T-helper 2 cell treated with Interferon-gamma antibody and Interleukin-4, amounts not matched to agents 5 μg/mL and 100 μg/mL, for 36 hours (primary cell): Measurements from ENCODE around the gene CHD9.

Experiments used
- DNase-seq: peaks from one replicate; pipeline ENCODE4 v3.0.0; 2021; ENCODE audit warnings: low spot score
- H3K27ac Mint-ChIP-seq: one replicate; pipeline ENCODE4 v1.8.0; 2021; ENCODE audit warnings: mild to moderate bottlenecking, mixed read lengths
- H3K27me3 Mint-ChIP-seq: one replicate; pipeline ENCODE4 v1.8.0; 2021; ENCODE audit warnings: low read depth, mixed read lengths
- H3K36me3 Mint-ChIP-seq: one replicate; pipeline ENCODE4 v1.8.0; 2021; ENCODE audit warnings: low read depth, mixed read lengths
- H3K4me1 Mint-ChIP-seq: one replicate; pipeline ENCODE4 v1.8.0; 2021; ENCODE audit warnings: low read depth, mixed read lengths
- H3K4me3 Mint-ChIP-seq: one replicate; pipeline ENCODE4 v1.8.0; 2022; ENCODE audit warnings: mild to moderate bottlenecking, moderate library complexity, mixed read lengths
- H3K9me3 Mint-ChIP-seq: one replicate; pipeline ENCODE4 v1.8.0; 2021; ENCODE audit warnings: mixed read lengths

The CHD9 gene

DNA sequence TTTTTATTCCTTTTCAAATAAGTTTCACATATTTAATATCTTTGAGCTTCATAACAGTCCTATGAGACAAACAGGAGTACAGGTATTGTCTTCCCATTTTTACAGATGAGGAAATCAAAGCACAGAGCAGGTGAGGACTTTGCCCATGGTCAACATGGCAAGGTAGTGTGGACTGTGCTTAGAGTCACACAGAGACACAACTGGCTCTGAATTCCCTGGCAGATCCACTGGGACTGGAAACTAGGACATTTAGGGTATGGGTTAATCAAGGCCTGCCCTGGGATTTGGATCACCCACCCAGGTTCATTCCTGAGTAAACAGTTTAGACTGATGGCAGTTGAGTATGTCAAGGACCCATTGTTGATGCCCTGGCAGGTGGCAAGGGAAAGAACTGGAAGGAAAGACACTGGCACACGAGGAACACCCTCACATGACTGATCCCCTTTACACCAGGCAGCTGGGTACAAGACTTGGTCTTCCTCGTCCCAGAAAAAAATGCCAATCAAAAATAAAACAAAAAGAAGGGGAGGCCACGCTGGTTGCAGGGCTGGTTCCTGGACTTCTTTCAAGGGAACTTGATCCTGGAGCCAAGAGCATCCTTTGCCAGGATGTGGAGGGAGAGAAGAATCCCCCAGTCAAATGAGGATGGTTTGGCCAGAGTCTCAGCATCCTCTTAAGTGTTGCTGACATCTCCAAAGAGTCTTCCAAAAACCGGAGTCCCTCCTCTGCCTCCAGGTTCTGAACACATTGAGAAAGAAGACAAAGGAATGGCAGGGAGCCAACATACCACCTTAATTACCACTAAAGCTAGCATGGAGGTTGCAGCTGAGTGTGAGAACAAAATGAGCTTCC lies 34.9 kb downstream of the CHD9 start:
- H3K27ac Mint-ChIP-seq = no peak overlapping the region

DNA sequence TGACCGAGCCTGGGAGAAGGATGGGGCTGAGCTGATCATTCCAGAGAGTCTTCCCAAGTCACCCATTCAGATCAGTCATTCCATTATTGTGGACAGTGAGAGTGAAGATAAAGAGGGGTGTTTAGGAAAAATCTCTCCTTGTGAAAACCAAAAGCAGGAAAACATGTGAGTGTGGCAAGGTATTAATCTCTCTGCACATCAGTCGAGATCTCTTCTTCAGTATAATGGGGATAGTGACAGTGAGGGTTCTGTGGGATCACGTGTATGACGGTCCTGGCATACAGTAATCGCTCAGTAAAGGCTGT lies 35.4 kb downstream of the CHD9 start:
- DNase-seq = no peak
- peaks cover 29% of the 10 kb centered on the region for H3K4me1 Mint-ChIP-seq
- H3K27ac Mint-ChIP-seq = no peak overlapping the region
- no peak overlapping the region for H3K4me3 Mint-ChIP-seq
- H3K27me3 Mint-ChIP-seq = no peaks in the 10 kb centered on the region
- peaks cover 3% of the 10 kb centered on the region for H3K36me3 Mint-ChIP-seq
- no peaks in the 10 kb centered on the region for H3K9me3 Mint-ChIP-seq

More for the DNA sequence above, 34.9 kb downstream of the CHD9 start:
- H3K9me3 Mint-ChIP-seq = no peaks in the 10 kb centered on the region
- H3K4me3 Mint-ChIP-seq = no peak overlapping the region
- DNase-seq = no peak
- H3K36me3 Mint-ChIP-seq = peaks cover 3% of the 10 kb centered on the region
- peaks cover 27% of the 10 kb centered on the region for H3K4me1 Mint-ChIP-seq
- no peaks in the 10 kb centered on the region for H3K27me3 Mint-ChIP-seq

GRCh38 chr16:53090591-53091411 lies 36.0 kb downstream of the CHD9 start:
- H3K4me3 Mint-ChIP-seq = no peak overlapping the region
- H3K4me1 Mint-ChIP-seq = peaks cover 29% of the 10 kb centered on the region

DNA sequence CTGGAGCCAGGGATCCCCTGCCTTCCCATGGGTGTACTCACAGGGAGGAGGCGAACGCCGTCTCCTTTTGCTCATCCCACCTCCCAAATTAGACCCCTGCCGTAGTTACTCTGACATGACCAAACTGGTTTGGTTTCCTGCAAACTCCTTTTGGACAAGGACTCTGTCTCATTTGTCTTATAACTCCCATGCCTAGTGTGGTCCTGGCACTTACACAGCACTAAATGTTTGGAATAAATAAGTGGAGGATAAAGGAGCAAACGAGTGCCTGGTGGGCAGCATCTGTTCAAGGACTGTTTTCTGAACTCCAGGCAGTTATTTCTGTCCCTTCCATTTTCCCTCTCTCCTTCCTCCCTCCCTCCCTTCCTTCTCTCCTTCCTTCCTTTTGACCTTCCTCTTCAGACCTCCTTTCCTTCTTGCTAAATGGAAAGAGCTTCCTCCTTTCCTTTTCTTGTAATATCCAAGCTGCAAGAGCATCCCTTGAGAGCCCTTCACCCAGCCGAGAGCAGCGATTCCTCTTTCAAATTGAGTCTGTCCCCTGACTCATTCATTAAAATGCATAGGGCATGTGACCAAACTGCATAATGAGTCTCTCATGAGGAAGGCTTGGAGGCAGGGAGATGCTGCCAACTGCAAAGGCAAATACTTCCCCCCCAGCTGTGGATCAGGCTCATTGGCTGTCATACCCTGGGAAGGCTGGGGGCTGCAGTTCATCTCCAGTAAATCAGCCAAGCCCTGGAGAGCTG lies 36.8 kb downstream of the CHD9 start:
- Mint-ChIP-seq H3K4me1 (peaks cover 29% of the 10 kb centered on the region), H3K9me3 (no peaks in the 10 kb centered on the region), H3K27ac (peak overlapping the region; percentile 48), H3K4me3 (peak overlapping the region; percentile 23), H3K36me3 (peaks cover 3% of the 10 kb centered on the region), H3K27me3 (no peaks in the 10 kb centered on the region)
- no peak for DNase-seq

More at GRCh38 chr16:53090591-53091411, 36.0 kb downstream of the CHD9 start:
- H3K27me3 Mint-ChIP-seq = no peaks in the 10 kb centered on the region
- no peaks in the 10 kb centered on the region for H3K9me3 Mint-ChIP-seq
- H3K27ac Mint-ChIP-seq = peak overlapping the region; percentile 42
- H3K36me3 Mint-ChIP-seq = peaks cover 3% of the 10 kb centered on the region
- DNase-seq = no peak

GRCh38 chr16:53092284-53092683 lies 37.5 kb downstream of the CHD9 start:
- Mint-ChIP-seq H3K4me3 (no peak overlapping the region), H3K36me3 (peaks cover 3% of the 10 kb centered on the region), H3K27me3 (no peaks in the 10 kb centered on the region), H3K9me3 (no peaks in the 10 kb centered on the region), H3K27ac (no peak overlapping the region), H3K4me1 (peaks cover 31% of the 10 kb centered on the region)
- DNase-seq = no peak

DNA sequence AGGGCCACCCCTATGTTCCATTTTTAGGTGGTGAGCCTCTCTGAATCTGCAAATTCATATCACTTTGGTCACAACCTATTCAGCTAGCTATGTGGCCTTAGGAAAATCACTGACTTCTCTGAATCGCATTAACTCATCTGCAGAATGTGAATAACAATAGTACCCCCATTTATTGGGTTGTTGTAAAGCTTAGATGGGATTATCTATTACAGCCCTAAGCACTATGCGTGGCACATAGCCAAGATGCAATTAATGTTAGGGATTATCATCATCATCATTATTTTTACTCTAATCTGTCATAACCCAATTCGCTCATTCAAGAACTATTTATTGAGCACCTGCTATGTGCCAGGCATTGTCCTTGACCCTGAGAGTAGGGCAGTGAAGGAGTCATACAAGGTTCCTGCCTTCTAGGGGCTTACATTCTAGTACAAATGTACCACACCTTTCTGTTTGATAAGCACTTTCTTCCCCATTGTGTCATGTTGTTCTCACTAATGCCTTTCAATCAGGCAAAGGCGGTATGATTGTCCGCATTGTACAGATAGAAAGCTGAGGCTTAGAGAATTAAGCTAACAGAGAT lies 38.5 kb downstream of the CHD9 start:
- Mint-ChIP-seq H3K4me3 (no peak overlapping the region), H3K27ac (no peak overlapping the region), H3K27me3 (no peaks in the 10 kb centered on the region), H3K36me3 (peaks cover 3% of the 10 kb centered on the region), H3K4me1 (peaks cover 33% of the 10 kb centered on the region), H3K9me3 (no peaks in the 10 kb centered on the region)
- DNase-seq = no peak

- peaks cover 3% of the 10 kb centered on the region for H3K36me3 Mint-ChIP-seq
- no peaks in the 10 kb centered on the region for H3K9me3 Mint-ChIP-seq
- no peaks in the 10 kb centered on the region for H3K27me3 Mint-ChIP-seq
- peak overlapping the region; percentile 47 for H3K27ac Mint-ChIP-seq
- no peak overlapping the region for H3K4me3 Mint-ChIP-seq
- peaks cover 40% of the 10 kb centered on the region for H3K4me1 Mint-ChIP-seq
- DNase-seq = no peak
Observed at GRCh38 chr16:53094013-53094630, 39.3 kb downstream of the CHD9 start.

- DNase-seq = no peak
- Mint-ChIP-seq H3K4me3 (no peak overlapping the region), H3K4me1 (peaks cover 27% of the 10 kb centered on the region), H3K9me3 (no peaks in the 10 kb centered on the region), H3K27ac (no peak overlapping the region), H3K36me3 (peaks cover 2% of the 10 kb centered on the region), H3K27me3 (no peaks in the 10 kb centered on the region)
Observed at GRCh38 chr16:53097190-53097589, 42.4 kb downstream of the CHD9 start.

GRCh38 chr16:53098526-53099317 lies 43.9 kb downstream of the CHD9 start:
- peak; percentile 52 for DNase-seq
- Mint-ChIP-seq H3K27me3 (no peaks in the 10 kb centered on the region), H3K4me1 (peaks cover 24% of the 10 kb centered on the region), H3K36me3 (no peaks in the 10 kb centered on the region), H3K4me3 (peak overlapping the region; percentile 82), H3K9me3 (no peaks in the 10 kb centered on the region), H3K27ac (peak overlapping the region; percentile 90)

GRCh38 chr16:53099318-53100130 lies 44.7 kb downstream of the CHD9 start:
- peak overlapping the region; percentile 82 for H3K4me3 Mint-ChIP-seq
- H3K27me3 Mint-ChIP-seq = no peaks in the 10 kb centered on the region
- H3K9me3 Mint-ChIP-seq = no peaks in the 10 kb centered on the region
- no peaks in the 10 kb centered on the region for H3K36me3 Mint-ChIP-seq
- peaks cover 17% of the 10 kb centered on the region for H3K4me1 Mint-ChIP-seq
- peak overlapping the region; percentile 90 for H3K27ac Mint-ChIP-seq
- peak; percentile 64 for DNase-seq

DNA sequence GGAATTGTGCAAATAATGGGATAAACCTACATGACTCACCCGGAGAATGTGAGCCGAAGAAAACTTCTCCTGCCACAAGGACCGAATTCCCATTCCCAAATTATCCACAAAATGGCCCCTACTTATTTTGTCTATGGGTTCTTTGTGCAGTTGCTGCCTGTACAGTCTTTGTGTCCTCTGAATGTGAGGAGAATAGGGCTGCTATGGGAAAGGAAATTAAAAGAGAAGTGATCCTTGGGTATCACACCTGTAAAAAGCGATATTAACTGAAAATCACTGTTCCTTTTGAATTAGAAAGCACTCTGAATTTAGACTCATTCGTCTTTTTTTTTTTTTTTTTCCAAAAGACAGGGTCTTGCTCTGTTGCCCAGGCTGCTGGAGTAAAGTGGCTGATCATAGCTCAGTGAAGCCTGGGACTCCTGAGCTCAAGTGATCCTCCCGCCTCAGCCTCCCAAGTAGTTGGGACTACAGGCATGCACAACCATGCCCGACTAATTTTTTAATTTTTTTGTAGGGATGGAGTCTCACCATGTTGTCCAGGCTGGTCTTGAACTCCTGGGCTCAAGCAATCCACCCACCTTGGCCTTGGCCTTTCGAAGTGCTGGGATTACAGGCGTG lies 45.4 kb downstream of the CHD9 start:
- peaks cover 15% of the 10 kb centered on the region for H3K4me1 Mint-ChIP-seq
- no peaks in the 10 kb centered on the region for H3K9me3 Mint-ChIP-seq
- H3K36me3 Mint-ChIP-seq = no peaks in the 10 kb centered on the region
- DNase-seq = no peak
- no peaks in the 10 kb centered on the region for H3K27me3 Mint-ChIP-seq
- peak overlapping the region; percentile 26 for H3K27ac Mint-ChIP-seq
- H3K4me3 Mint-ChIP-seq = peak overlapping the region; percentile 82

GRCh38 chr16:53100889-53101288 lies 46.1 kb downstream of the CHD9 start:
- Mint-ChIP-seq H3K36me3 (no peaks in the 10 kb centered on the region), H3K27ac (no peak overlapping the region), H3K4me3 (no peak overlapping the region), H3K9me3 (no peaks in the 10 kb centered on the region), H3K4me1 (peaks cover 15% of the 10 kb centered on the region), H3K27me3 (no peaks in the 10 kb centered on the region)
- DNase-seq = no peak
